HepG2 (cell line): ENCODE measurements around the gene ULK4. TPM values are rescaled to one million over a fixed set of nuclear protein-coding genes. Genes with fewer than 3 reads are reported as not detected.

Experiments used
- ASH2L ChIP-seq: fragments of 300-600, 200-600 bp; sonication (generic); IDR thresholded peaks from 2 replicates; pipeline ENCODE4 v1.7.0; 2017; ENCODE audit warnings: low read depth, mild to moderate bottlenecking, moderate library complexity, mixed read lengths, low read length; ENCODE audit not compliant: insufficient read length
- CBFB ChIP-seq: sonication (generic); formaldehyde crosslinking; IDR thresholded peaks from 2 replicates; pipeline ENCODE4 v1.4.0; 2020; ENCODE audit warnings: missing genetic modification reagents
- DRAP1 ChIP-seq: IDR thresholded peaks from 2 replicates; pipeline ENCODE4 v1.6.1; 2016; ENCODE audit warnings: missing genetic modification reagents, missing compliant biosample characterization
- EED ChIP-seq: sonication (generic); formaldehyde crosslinking; IDR thresholded peaks from 2 replicates; pipeline ENCODE4 v1.5.0; 2020; ENCODE audit warnings: mild to moderate bottlenecking, missing genetic modification reagents
- KLF9 ChIP-seq: IDR thresholded peaks from 2 replicates; pipeline ENCODE4 v1.6.1; 2016; ENCODE audit warnings: low read depth
- MAF1 ChIP-seq: sonication (generic); formaldehyde crosslinking; IDR thresholded peaks from 2 replicates; pipeline ENCODE4 v1.5.0; 2020; ENCODE audit warnings: missing genetic modification reagents, borderline replicate concordance
- MAZ ChIP-seq, 2 experiments: sonication (generic) in 1 of 2; formaldehyde crosslinking in 1 of 2; IDR thresholded peaks; 2 replicates each; pipeline versions ENCODE4 v1.5.0 to v1.6.1; 2012 to 2020; ENCODE audit warnings: low read depth in 2 of 2, mild to moderate bottlenecking in 2 of 2, borderline replicate concordance in 1 of 2, improper control_type of control experiment in 1 of 2, low read length in 1 of 2, missing genetic modification reagents in 1 of 2, moderate library complexity in 1 of 2
- MBD4 ChIP-seq: IDR thresholded peaks from 2 replicates; pipeline ENCODE4 v1.6.1; 2012; ENCODE audit warnings: low read length, inconsistent platforms, borderline replicate concordance
- MTERF4 ChIP-seq: sonication (generic); formaldehyde crosslinking; IDR thresholded peaks from 2 replicates; pipeline ENCODE4 v1.8.0; 2023; ENCODE audit warnings: mild to moderate bottlenecking, missing genetic modification reagents
- MTF1 ChIP-seq: sonication (generic); formaldehyde crosslinking; IDR thresholded peaks from 2 replicates; pipeline ENCODE4 v1.5.0; 2020; ENCODE audit warnings: missing genetic modification reagents
- NKX3-1 ChIP-seq: sonication (generic); formaldehyde crosslinking; IDR thresholded peaks from 2 replicates; pipeline ENCODE4 v1.5.0; 2020; ENCODE audit warnings: missing genetic modification reagents
- TMF1 ChIP-seq: sonication (generic); formaldehyde crosslinking; IDR thresholded peaks from 2 replicates; pipeline ENCODE4 v1.8.1; 2022; ENCODE audit warnings: low read depth, missing genetic modification reagents
- ZFP36 ChIP-seq: fragments of 150-350 bp; IDR thresholded peaks from 2 replicates; pipeline ENCODE4 v1.6.1; 2018; ENCODE audit warnings: borderline replicate concordance, low read length, low read depth; ENCODE audit not compliant: partially characterized antibody
- ZNF335 ChIP-seq: sonication (generic); formaldehyde crosslinking; IDR thresholded peaks from 2 replicates; pipeline ENCODE4 v1.4.0; 2020; ENCODE audit warnings: missing genetic modification reagents
- ZSCAN9 ChIP-seq: IDR thresholded peaks from 2 replicates; pipeline ENCODE4 v1.6.1; 2016; ENCODE audit warnings: borderline replicate concordance
- polyA plus RNA-seq, 8 experiments: library from polyadenylated mRNA; depleted of rRNA in 3 of 8; stranded (reverse) in 7 of 8; unstranded in 1 of 8; fragments of >200 nt; fragmentation: Illumina TruSeq in 4 of 8; extraction: Trizol in 4 of 8; gene quantifications; 2 replicates each; pipeline versions ENCODE4 v1.2.1 to v1.2.3, GENCODE V29; 2011 to 2016; ENCODE audit warnings: low read depth in 4 of 8, missing spikeins in 1 of 8, mixed read lengths in 1 of 8; ENCODE audit not compliant: insufficient read depth in 1 of 8
- total RNA-seq, 5 experiments: library from RNA; depleted of rRNA; stranded (reverse); fragments of >200 nt; fragmentation: Illumina TruSeq; extraction: Trizol; gene quantifications; 2 replicates each; pipeline ENCODE4 v1.2.3, GENCODE V29; 2016; ENCODE audit warnings: low read depth in 1 of 5
- TF ChIP-seq, protein P1 (sequence below), 2 experiments: sonication (generic) in 1 of 2; formaldehyde crosslinking in 1 of 2; IDR thresholded peaks; 2 replicates each; pipeline versions ENCODE4 v1.5.1 to v1.6.1; 2011 to 2020; ENCODE audit warnings: borderline replicate concordance in 1 of 2, low read depth in 1 of 2, low read length in 1 of 2, mild to moderate bottlenecking in 1 of 2, missing genetic modification reagents in 1 of 2, moderate library complexity in 1 of 2
- TF ChIP-seq, protein P2 (sequence below): sonication (generic); formaldehyde crosslinking; IDR thresholded peaks from 2 replicates; pipeline ENCODE4 v1.8.1; 2023; ENCODE audit warnings: mild to moderate bottlenecking, moderate library complexity, missing genetic modification reagents
- TF ChIP-seq, protein P3 (sequence below): IDR thresholded peaks from 2 replicates; pipeline ENCODE4 v1.6.1; 2016; ENCODE audit warnings: mild to moderate bottlenecking
- TF ChIP-seq, protein P4 (sequence below): sonication (generic); formaldehyde crosslinking; IDR thresholded peaks from 2 replicates; pipeline ENCODE4 v1.5.0; 2020; ENCODE audit warnings: mild to moderate bottlenecking, missing genetic modification reagents, borderline replicate concordance

Gene ULK4
- total and polyA plus RNA-seq, 2 of the 13 experiments (the other 11 are each of a cell fraction or from before 2014, with no cell fraction given): 6.7 to 11.8 TPM

- no peak for TF ChIP-seq KLF9 (CRISPR knock-in tag)
- TF ChIP-seq EED: no peak
- TF ChIP-seq ZSCAN9 (CRISPR knock-in tag): peak; percentile 81; the same call in 1 of the 2 replicates
- no peak for TF ChIP-seq MBD4
- TF ChIP-seq, protein P1, sequence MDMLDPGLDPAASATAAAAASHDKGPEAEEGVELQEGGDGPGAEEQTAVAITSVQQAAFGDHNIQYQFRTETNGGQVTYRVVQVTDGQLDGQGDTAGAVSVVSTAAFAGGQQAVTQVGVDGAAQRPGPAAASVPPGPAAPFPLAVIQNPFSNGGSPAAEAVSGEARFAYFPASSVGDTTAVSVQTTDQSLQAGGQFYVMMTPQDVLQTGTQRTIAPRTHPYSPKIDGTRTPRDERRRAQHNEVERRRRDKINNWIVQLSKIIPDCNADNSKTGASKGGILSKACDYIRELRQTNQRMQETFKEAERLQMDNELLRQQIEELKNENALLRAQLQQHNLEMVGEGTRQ (IDR thresholded peaks at IDR 0.05; ENCODE audit: low read depth, low read length): 0 out of 2 replicates have a peak, but pooled peaks have one; percentile 21
- TF ChIP-seq, protein P1 (CRISPR knock-in tag; IDR thresholded peaks at IDR 0.05; ENCODE audit: borderline replicate concordance): no peak
- no peak for TF ChIP-seq ASH2L
- peak; percentile 82 for TF ChIP-seq CBFB (CRISPR knock-in tag)
- no peak for TF ChIP-seq MAZ (IDR thresholded peaks at IDR 0.05; ENCODE audit: borderline replicate concordance, low read depth, low read length)
- peak; percentile 26; the same call in 1 of the 2 replicates for TF ChIP-seq MAZ (CRISPR knock-in tag; IDR thresholded peaks at IDR 0.05; ENCODE audit: low read depth)
- no peak for TF ChIP-seq TMF1 (CRISPR knock-in tag)
- TF ChIP-seq MAF1: no peak
- peak; percentile 69; the same call in 1 of the 2 replicates for TF ChIP-seq MTERF4
- TF ChIP-seq ZFP36: no peak
- no peak for TF ChIP-seq MTF1 (CRISPR knock-in tag)
- no peak for TF ChIP-seq NKX3-1 (CRISPR knock-in tag)
- TF ChIP-seq ZNF335: peak; percentile 82; the same call in 1 of the 2 replicates
- peak; percentile 75; the same call in 1 of the 2 replicates for TF ChIP-seq DRAP1
- TF ChIP-seq, protein P2, sequence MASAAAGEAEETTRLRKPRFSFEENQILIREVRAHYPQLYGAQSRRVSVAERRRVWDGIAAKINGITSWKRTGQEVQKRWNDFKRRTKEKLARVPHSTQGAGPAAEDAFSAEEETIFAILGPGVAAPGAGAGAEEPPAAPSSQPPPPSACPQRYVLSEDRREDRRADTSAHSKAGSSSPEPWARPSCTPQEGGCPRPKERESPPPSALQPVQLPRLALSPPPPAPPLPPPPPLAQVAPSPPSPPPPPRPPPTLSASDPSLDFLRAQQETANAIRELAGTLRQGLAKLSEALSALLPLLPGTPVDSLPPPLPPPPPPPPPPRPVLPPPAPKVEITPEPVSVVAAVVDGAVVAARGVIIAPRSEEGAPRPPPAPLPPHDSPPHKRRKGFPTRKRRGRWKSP (CRISPR knock-in tag): no peak
- TF ChIP-seq, protein P3, sequence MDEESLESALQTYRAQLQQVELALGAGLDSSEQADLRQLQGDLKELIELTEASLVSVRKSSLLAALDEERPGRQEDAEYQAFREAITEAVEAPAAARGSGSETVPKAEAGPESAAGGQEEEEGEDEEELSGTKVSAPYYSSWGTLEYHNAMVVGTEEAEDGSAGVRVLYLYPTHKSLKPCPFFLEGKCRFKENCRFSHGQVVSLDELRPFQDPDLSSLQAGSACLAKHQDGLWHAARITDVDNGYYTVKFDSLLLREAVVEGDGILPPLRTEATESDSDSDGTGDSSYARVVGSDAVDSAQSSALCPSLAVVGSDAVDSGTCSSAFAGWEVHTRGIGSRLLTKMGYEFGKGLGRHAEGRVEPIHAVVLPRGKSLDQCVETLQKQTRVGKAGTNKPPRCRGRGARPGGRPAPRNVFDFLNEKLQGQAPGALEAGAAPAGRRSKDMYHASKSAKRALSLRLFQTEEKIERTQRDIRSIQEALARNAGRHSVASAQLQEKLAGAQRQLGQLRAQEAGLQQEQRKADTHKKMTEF (CRISPR knock-in tag): peak; percentile 96
- TF ChIP-seq, protein P4, sequence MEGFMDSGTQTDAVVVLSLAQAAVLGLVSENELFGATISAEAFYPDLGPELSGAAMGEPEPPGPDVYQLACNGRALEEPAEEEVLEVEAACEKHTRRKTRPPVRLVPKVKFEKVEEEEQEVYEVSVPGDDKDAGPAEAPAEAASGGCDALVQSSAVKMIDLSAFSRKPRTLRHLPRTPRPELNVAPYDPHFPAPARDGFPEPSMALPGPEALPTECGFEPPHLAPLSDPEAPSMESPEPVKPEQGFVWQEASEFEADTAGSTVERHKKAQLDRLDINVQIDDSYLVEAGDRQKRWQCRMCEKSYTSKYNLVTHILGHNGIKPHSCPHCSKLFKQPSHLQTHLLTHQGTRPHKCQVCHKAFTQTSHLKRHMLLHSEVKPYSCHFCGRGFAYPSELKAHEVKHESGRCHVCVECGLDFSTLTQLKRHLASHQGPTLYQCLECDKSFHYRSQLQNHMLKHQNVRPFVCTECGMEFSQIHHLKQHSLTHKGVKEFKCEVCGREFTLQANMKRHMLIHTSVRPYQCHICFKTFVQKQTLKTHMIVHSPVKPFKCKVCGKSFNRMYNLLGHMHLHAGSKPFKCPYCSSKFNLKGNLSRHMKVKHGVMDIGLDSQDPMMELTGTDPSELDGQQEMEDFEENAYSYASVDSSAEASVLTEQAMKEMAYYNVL: 0 out of 2 replicates have a peak, but pooled peaks have one; percentile 58
These were observed 693.8 kb downstream of the ULK4 start (continued) for GRCh38 chr3:41267975-41268640.
